Measurements from ENCODE around the gene GRK4.
"Not testable (repeated sequence)": the region's sequence is repeated elsewhere in the genome, so short reads cannot be mapped to it uniquely, and the experiment has no call there.

GRK4 gene

GRCh38 chr4:2953496-2953895 lies 9.9 kb upstream of the GRK4 start:
- no peak overlapping the region for H3K4me3 ChIP-seq (ENCODE audit: low read length in 2 of 2)
- DNase-seq (ENCODE audit: low spot score) = no peak
- no peak overlapping the region for H2BK120ac ChIP-seq (ENCODE audit: low read depth, low read length)
- no peak overlapping the region for H3K18ac ChIP-seq (ENCODE audit: low read length)
- H3K4ac ChIP-seq (ENCODE audit: low read length) = no peak overlapping the region
- no peak overlapping the region for H2BK15ac ChIP-seq (ENCODE audit: low read length)
- H3K23ac ChIP-seq (ENCODE audit: low read depth, low read length, poor library complexity) = no peak overlapping the region
- H4K91ac ChIP-seq (ENCODE audit: low read depth, low read length, poor library complexity) = no peak overlapping the region
- H3K9me3 ChIP-seq (replicated peaks in 1 of 2; ENCODE audit: control insufficient read depth in 2 of 2, insufficient read depth in 1 of 2, low read depth in 1 of 2, low read length in 2 of 2) = peaks cover 0 to 3% of the 10 kb centered on the region in 2 donors
- H3K4me2 ChIP-seq (ENCODE audit: insufficient read depth, low read length, poor library complexity, severe bottlenecking) = no peak overlapping the region
- H4K8ac ChIP-seq (ENCODE audit: low read depth, low read length) = no peak overlapping the region
- WGBS, 2 donors (ENCODE audit: extremely low coverage in 2 of 2, insufficient read length in 2 of 2, insufficient replicate concordance in 1 of 2) = no CpG with 5 or more reads among the region's 6 CpGs
- H2AK5ac ChIP-seq (ENCODE audit: low read depth, low read length) = no peak overlapping the region
- H3K9ac ChIP-seq (ENCODE audit: low read depth, low read length, poor library complexity) = no peak overlapping the region
- H3K79me1 ChIP-seq (ENCODE audit: low read depth, low read length) = peaks cover 9% of the 10 kb centered on the region
- H3K36me3 ChIP-seq (replicated peaks in 1 of 2; ENCODE audit: control insufficient read depth in 2 of 2, insufficient read depth in 2 of 2, low read length in 2 of 2) = peaks cover 55 to 94% of the 10 kb centered on the region in 2 donors
- no peak overlapping the region for H2AFZ ChIP-seq (ENCODE audit: low read length)
- no peak overlapping the region for H3K27ac ChIP-seq (replicated peaks; ENCODE audit: low read length)
- no peak overlapping the region for H3K14ac ChIP-seq (ENCODE audit: low read length)
- H2BK5ac ChIP-seq (ENCODE audit: low read length) = no peak overlapping the region
- H3K4me1 ChIP-seq (ENCODE audit: control insufficient read depth in 2 of 2, insufficient read depth in 1 of 2, low read depth in 1 of 2, low read length in 2 of 2) = no peaks in the 10 kb centered on the region
- no peak overlapping the region for H2BK12ac ChIP-seq (ENCODE audit: low read length)
- H3K27me3 ChIP-seq (ENCODE audit: control insufficient read depth in 3 of 3, insufficient read depth in 3 of 3, low read depth in 1 of 3, low read length in 3 of 3) = no peaks in the 10 kb centered on the region

GRCh38 chr4:2954358-2955185 lies 8.8 kb upstream of the GRK4 start:
- H3K79me1 ChIP-seq (ENCODE audit: low read depth, low read length) = peaks cover 13% of the 10 kb centered on the region
- WGBS, 2 donors (ENCODE audit: extremely low coverage in 2 of 2, insufficient read length in 2 of 2, insufficient replicate concordance in 1 of 2) = no CpG with 5 or more reads among the region's 33 CpGs
- H3K23ac ChIP-seq (ENCODE audit: low read depth, low read length, poor library complexity) = peak overlapping the region; percentile 77
- H3K4me2 ChIP-seq (ENCODE audit: insufficient read depth, low read length, poor library complexity, severe bottlenecking) = no peak overlapping the region
- H3K4ac ChIP-seq (ENCODE audit: low read length) = no peak overlapping the region
- no peak overlapping the region for H3K4me3 ChIP-seq (ENCODE audit: low read length in 2 of 2)
- no peak overlapping the region for H2AFZ ChIP-seq (ENCODE audit: low read length)
- peaks cover 48 to 92% of the 10 kb centered on the region in 2 donors for H3K36me3 ChIP-seq (replicated peaks in 1 of 2; ENCODE audit: control insufficient read depth in 2 of 2, insufficient read depth in 2 of 2, low read length in 2 of 2)
- no peak overlapping the region for H2BK12ac ChIP-seq (ENCODE audit: low read length)
- H2BK5ac ChIP-seq (ENCODE audit: low read length) = no peak overlapping the region
- no peak overlapping the region for H3K18ac ChIP-seq (ENCODE audit: low read length)
- H2BK15ac ChIP-seq (ENCODE audit: low read length) = no peak overlapping the region
- H3K4me1 ChIP-seq (ENCODE audit: control insufficient read depth in 2 of 2, insufficient read depth in 1 of 2, low read depth in 1 of 2, low read length in 2 of 2) = no peaks in the 10 kb centered on the region
- no peaks in the 10 kb centered on the region for H3K27me3 ChIP-seq (ENCODE audit: control insufficient read depth in 3 of 3, insufficient read depth in 3 of 3, low read depth in 1 of 3, low read length in 3 of 3)
- H3K27ac ChIP-seq (replicated peaks; ENCODE audit: low read length) = no peak overlapping the region
- H4K91ac ChIP-seq (ENCODE audit: low read depth, low read length, poor library complexity) = no peak overlapping the region
- no peak for DNase-seq (ENCODE audit: low spot score)
- no peak overlapping the region for H3K9ac ChIP-seq (ENCODE audit: low read depth, low read length, poor library complexity)
- H3K9me3 ChIP-seq (replicated peaks in 1 of 2; ENCODE audit: control insufficient read depth in 2 of 2, insufficient read depth in 1 of 2, low read depth in 1 of 2, low read length in 2 of 2) = peaks cover 0 to 3% of the 10 kb centered on the region in 2 donors
- H3K14ac ChIP-seq (ENCODE audit: low read length) = no peak overlapping the region
- no peak overlapping the region for H4K8ac ChIP-seq (ENCODE audit: low read depth, low read length)
- no peak overlapping the region for H2AK5ac ChIP-seq (ENCODE audit: low read depth, low read length)
- H2BK120ac ChIP-seq (ENCODE audit: low read depth, low read length) = no peak overlapping the region

DNA sequence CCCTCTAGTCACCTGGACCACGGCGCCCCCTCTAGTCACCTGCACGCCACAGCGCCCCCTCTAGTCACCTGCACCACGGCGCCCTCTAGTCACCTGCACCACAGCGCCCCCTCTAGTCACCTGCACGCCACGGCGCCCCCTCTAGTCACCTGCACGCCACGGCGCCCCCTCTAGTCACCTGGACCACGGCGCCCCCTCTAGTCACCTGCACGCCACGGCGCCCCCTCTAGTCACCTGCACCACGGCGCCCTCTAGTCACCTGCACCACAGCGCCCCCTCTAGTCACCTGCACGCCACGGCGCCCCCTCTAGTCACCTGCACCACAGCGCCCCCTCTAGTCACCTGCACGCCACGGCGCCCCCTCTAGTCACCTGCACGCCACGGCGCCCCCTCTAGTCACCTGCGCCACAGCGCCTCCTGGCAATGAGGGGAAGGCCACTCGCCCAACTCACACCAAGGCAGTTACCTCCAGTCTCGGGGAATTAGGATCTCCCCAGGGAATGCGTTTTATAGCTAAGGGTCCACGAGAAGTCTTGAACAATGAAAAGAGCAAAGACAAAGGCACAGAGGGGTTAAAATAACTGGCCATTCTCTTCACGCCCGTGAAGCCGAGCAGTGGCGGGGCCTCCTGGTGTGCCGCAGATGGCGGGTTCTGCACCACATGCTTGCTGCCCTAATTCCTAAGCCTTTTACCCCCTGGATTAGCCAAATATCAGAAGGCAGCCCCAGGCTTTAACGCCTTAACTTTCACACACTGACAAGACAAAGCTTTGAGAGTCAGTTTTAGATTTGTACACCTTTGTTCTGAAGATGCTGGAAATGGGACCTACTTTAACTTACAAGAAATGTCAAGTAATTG lies 8.0 kb upstream of the GRK4 start:
- not testable (repeated sequence) for H3K4me1 ChIP-seq (ENCODE audit: control insufficient read depth in 2 of 2, insufficient read depth in 1 of 2, low read depth in 1 of 2, low read length in 2 of 2); H2AK5ac ChIP-seq (ENCODE audit: low read depth, low read length); H2BK120ac ChIP-seq (ENCODE audit: low read depth, low read length); H3K4me2 ChIP-seq (ENCODE audit: insufficient read depth, low read length, poor library complexity, severe bottlenecking); H3K18ac ChIP-seq (ENCODE audit: low read length); H3K9ac ChIP-seq (ENCODE audit: low read depth, low read length, poor library complexity); H3K23ac ChIP-seq (ENCODE audit: low read depth, low read length, poor library complexity); H3K27ac ChIP-seq (replicated peaks; ENCODE audit: low read length); H3K4me3 ChIP-seq (ENCODE audit: low read length in 2 of 2); H2AFZ ChIP-seq (ENCODE audit: low read length); H2BK15ac ChIP-seq (ENCODE audit: low read length); H3K27me3 ChIP-seq (ENCODE audit: control insufficient read depth in 3 of 3, insufficient read depth in 3 of 3, low read depth in 1 of 3, low read length in 3 of 3); H3K9me3 ChIP-seq (replicated peaks in 1 of 2; ENCODE audit: control insufficient read depth in 2 of 2, insufficient read depth in 1 of 2, low read depth in 1 of 2, low read length in 2 of 2); H3K14ac ChIP-seq (ENCODE audit: low read length); H4K8ac ChIP-seq (ENCODE audit: low read depth, low read length); DNase-seq (ENCODE audit: low spot score); H4K91ac ChIP-seq (ENCODE audit: low read depth, low read length, poor library complexity); H2BK12ac ChIP-seq (ENCODE audit: low read length); H2BK5ac ChIP-seq (ENCODE audit: low read length); H3K4ac ChIP-seq (ENCODE audit: low read length)
- H3K79me1 ChIP-seq (ENCODE audit: low read depth, low read length) = peaks cover 10% of the 10 kb centered on the region
- no CpG with 5 or more reads among the region's 44 CpGs for WGBS, 2 donors (ENCODE audit: extremely low coverage in 2 of 2, insufficient read length in 2 of 2, insufficient replicate concordance in 1 of 2)
- peaks cover 41 to 89% of the 10 kb centered on the region in 2 donors for H3K36me3 ChIP-seq (replicated peaks in 1 of 2; ENCODE audit: control insufficient read depth in 2 of 2, insufficient read depth in 2 of 2, low read length in 2 of 2)

DNA sequence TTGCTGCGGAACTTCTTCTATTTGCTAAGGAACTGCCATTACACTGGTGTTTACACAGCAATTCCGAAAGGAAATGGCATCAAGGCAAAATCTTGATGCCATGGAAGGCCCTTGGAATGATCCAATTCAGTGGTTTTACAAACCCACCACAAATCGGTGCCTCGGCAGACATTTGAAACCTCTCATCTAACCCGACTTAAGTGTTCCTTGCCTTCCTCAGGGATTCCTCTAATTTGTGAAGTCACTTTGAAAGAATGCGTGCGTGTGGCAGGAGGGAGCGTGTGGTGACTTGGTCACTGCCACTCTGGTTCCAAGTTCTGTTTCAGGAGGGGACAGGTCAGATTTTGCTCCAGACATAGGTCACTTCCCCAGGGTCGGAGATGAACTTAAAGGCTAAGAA lies 4.9 kb upstream of the GRK4 start:
- H3K4ac ChIP-seq (ENCODE audit: low read length) = no peak overlapping the region
- peaks cover 15% of the 10 kb centered on the region for H3K79me1 ChIP-seq (ENCODE audit: low read depth, low read length)
- H2AK5ac ChIP-seq (ENCODE audit: low read depth, low read length) = no peak overlapping the region
- no peak overlapping the region for H3K4me3 ChIP-seq (ENCODE audit: low read length in 2 of 2)
- H2BK120ac ChIP-seq (ENCODE audit: low read depth, low read length) = no peak overlapping the region
- peaks cover 0 to 3% of the 10 kb centered on the region in 2 donors for H3K9me3 ChIP-seq (replicated peaks in 1 of 2; ENCODE audit: control insufficient read depth in 2 of 2, insufficient read depth in 1 of 2, low read depth in 1 of 2, low read length in 2 of 2)
- WGBS, 2 donors (ENCODE audit: extremely low coverage in 2 of 2, insufficient read length in 2 of 2, insufficient replicate concordance in 1 of 2) = no CpG with 5 or more reads among the region's 9 CpGs
- H3K18ac ChIP-seq (ENCODE audit: low read length) = no peak overlapping the region
- no peak overlapping the region for H3K9ac ChIP-seq (ENCODE audit: low read depth, low read length, poor library complexity)
- no peak overlapping the region for H4K91ac ChIP-seq (ENCODE audit: low read depth, low read length, poor library complexity)
- no peak overlapping the region for H2BK12ac ChIP-seq (ENCODE audit: low read length)
- no peak overlapping the region for H2BK15ac ChIP-seq (ENCODE audit: low read length)
- no peaks in the 10 kb centered on the region for H3K27me3 ChIP-seq (ENCODE audit: control insufficient read depth in 3 of 3, insufficient read depth in 3 of 3, low read depth in 1 of 3, low read length in 3 of 3)
- H4K8ac ChIP-seq (ENCODE audit: low read depth, low read length) = no peak overlapping the region
- H2BK5ac ChIP-seq (ENCODE audit: low read length) = no peak overlapping the region
- H3K4me1 ChIP-seq (ENCODE audit: control insufficient read depth in 2 of 2, insufficient read depth in 1 of 2, low read depth in 1 of 2, low read length in 2 of 2) = peaks cover 3 to 6% of the 10 kb centered on the region in 2 donors
- H3K36me3 ChIP-seq (replicated peaks in 1 of 2; ENCODE audit: control insufficient read depth in 2 of 2, insufficient read depth in 2 of 2, low read length in 2 of 2) = peaks cover 23 to 59% of the 10 kb centered on the region in 2 donors
- DNase-seq (ENCODE audit: low spot score) = no peak
- H3K27ac ChIP-seq (replicated peaks; ENCODE audit: low read length) = no peak overlapping the region
- no peak overlapping the region for H3K14ac ChIP-seq (ENCODE audit: low read length)
- H2AFZ ChIP-seq (ENCODE audit: low read length) = no peak overlapping the region
- no peak overlapping the region for H3K23ac ChIP-seq (ENCODE audit: low read depth, low read length, poor library complexity)
- no peak overlapping the region for H3K4me2 ChIP-seq (ENCODE audit: insufficient read depth, low read length, poor library complexity, severe bottlenecking)
